Measurements from ENCODE around the gene TRIM29. TPM values are rescaled to one million over a fixed set of nuclear protein-coding genes. Genes with fewer than 3 reads are reported as not detected.

The TRIM29 gene
- total and polyA plus RNA-seq, 4 donors: 4.4 to 26.6 (median 16.9) TPM

GRCh38 chr11:120149246-120149645, 11.3 kb upstream of the TRIM29 start:
- no peak for ATAC-seq (ENCODE audit: insufficient read depth, low FRiP score)
- H3K4me3 ChIP-seq: no peak overlapping the region
- H3K9me3 ChIP-seq (ENCODE audit: control insufficient read depth in 4 of 4, insufficient read depth in 3 of 4, low read length in 3 of 4): peaks cover 0 to 2% (median 0%) of the 10 kb centered on the region in 4 donors
- WGBS, 2 donors: 93 to 95% methylated on average over 3 of the region's 3 CpGs
- TF ChIP-seq CTCF (IDR thresholded peaks at IDR 0.05; ENCODE audit: control extremely low read depth, extremely low read depth): no peak
- no peak for DNase-seq
- no peaks in the 10 kb centered on the region for H3K36me3 ChIP-seq (ENCODE audit: control insufficient read depth in 4 of 4, insufficient read depth in 4 of 4, low read length in 4 of 4)
- peaks cover 0 to 31% (median 9%) of the 10 kb centered on the region in 3 donors for H3K27me3 ChIP-seq (ENCODE audit: control insufficient read depth in 3 of 3, insufficient read depth in 3 of 3, low read length in 2 of 3)
- H3K27ac ChIP-seq (ENCODE audit: low read depth in 1 of 2, low read length in 1 of 2): no peak overlapping the region
- H3K9ac ChIP-seq (ENCODE audit: insufficient read depth in 1 of 2, low read length in 2 of 2): no peak overlapping the region
- no peaks in the 10 kb centered on the region for H3K4me1 ChIP-seq (ENCODE audit: control insufficient read depth in 5 of 5, insufficient read depth in 5 of 5, low read length in 5 of 5)

- H3K27me3 ChIP-seq (ENCODE audit: control insufficient read depth in 3 of 3, insufficient read depth in 3 of 3, low read length in 2 of 3): peaks cover 0 to 31% (median 9%) of the 10 kb centered on the region in 3 donors
Observed at GRCh38 chr11:120147950-120148270, 10.0 kb upstream of the TRIM29 start.

GRCh38 chr11:120147094-120147949, 9.4 kb upstream of the TRIM29 start:
- no peak for ATAC-seq (ENCODE audit: insufficient read depth, low FRiP score)
- Histone ChIP-seq H3K4me1 (ENCODE audit: control insufficient read depth in 5 of 5, insufficient read depth in 5 of 5, low read length in 5 of 5) (no peaks in the 10 kb centered on the region), H3K27me3 (ENCODE audit: control insufficient read depth in 3 of 3, insufficient read depth in 3 of 3, low read length in 2 of 3) (peaks cover 0 to 31% (median 9%) of the 10 kb centered on the region in 3 donors), H3K27ac (ENCODE audit: low read depth in 1 of 2, low read length in 1 of 2) (no peak overlapping the region), H3K9me3 (ENCODE audit: control insufficient read depth in 4 of 4, insufficient read depth in 3 of 4, low read length in 3 of 4) (peaks cover 0 to 2% (median 0%) of the 10 kb centered on the region in 4 donors), H3K4me3 (no peak overlapping the region), H3K9ac (ENCODE audit: insufficient read depth in 1 of 2, low read length in 2 of 2) (no peak overlapping the region), H3K36me3 (ENCODE audit: control insufficient read depth in 4 of 4, insufficient read depth in 4 of 4, low read length in 4 of 4) (no peaks in the 10 kb centered on the region)
- no peak for TF ChIP-seq CTCF (IDR thresholded peaks at IDR 0.05; ENCODE audit: control extremely low read depth, extremely low read depth)
- DNase-seq: no peak
- WGBS, 2 donors: 72 to 78% methylated on average over 17 of the region's 17 CpGs

More at GRCh38 chr11:120147950-120148270, 10.0 kb upstream of the TRIM29 start:
- 50 to 60% methylated on average over 5 of the region's 5 CpGs for WGBS, 2 donors
- ATAC-seq (ENCODE audit: insufficient read depth, low FRiP score) (no peak), DNase-seq (no peak)
- H3K36me3 ChIP-seq (ENCODE audit: control insufficient read depth in 4 of 4, insufficient read depth in 4 of 4, low read length in 4 of 4): no peaks in the 10 kb centered on the region
- H3K4me3 ChIP-seq: no peak overlapping the region
- H3K9me3 ChIP-seq (ENCODE audit: control insufficient read depth in 4 of 4, insufficient read depth in 3 of 4, low read length in 3 of 4): peaks cover 0 to 2% (median 0%) of the 10 kb centered on the region in 4 donors
- H3K4me1 ChIP-seq (ENCODE audit: control insufficient read depth in 5 of 5, insufficient read depth in 5 of 5, low read length in 5 of 5): no peaks in the 10 kb centered on the region
- H3K9ac ChIP-seq (ENCODE audit: insufficient read depth in 1 of 2, low read length in 2 of 2): no peak overlapping the region
- no peak overlapping the region for H3K27ac ChIP-seq (ENCODE audit: low read depth in 1 of 2, low read length in 1 of 2)
- TF ChIP-seq CTCF (IDR thresholded peaks at IDR 0.05; ENCODE audit: control extremely low read depth, extremely low read depth): no peak
